GM18520 (cell line): ENCODE measurements around the gene NCMAP.
"Not testable (repeated sequence)": the region's sequence is repeated elsewhere in the genome, so short reads cannot be mapped to it uniquely, and the experiment has no call there.

ENCODE experiments used
- ATAC-seq: cut with Tn5 transposase; IDR thresholded peaks from one replicate; pipeline ENCODE4 v1.9.1; 2021; ENCODE audit not compliant: unreplicated experiment

The NCMAP gene

GRCh38 chr1:24541711-24542346, 14.1 kb upstream of the NCMAP start:
- no peak for ATAC-seq

GRCh38 chr1:24544239-24544638, 11.6 kb upstream of the NCMAP start:
- no peak for ATAC-seq

GRCh38 chr1:24545662-24546061, 10.2 kb upstream of the NCMAP start:
- no peak for ATAC-seq

- no peak for ATAC-seq
Observed at GRCh38 chr1:24547195-24547594, 8.7 kb upstream of the NCMAP start.

- ATAC-seq, result no peak
Observed at GRCh38 chr1:24548070-24548469, 7.8 kb upstream of the NCMAP start.

GRCh38 chr1:24549210-24549609, 6.7 kb upstream of the NCMAP start:
- ATAC-seq, result not testable (repeated sequence)

GRCh38 chr1:24551290-24551959, 4.5 kb upstream of the NCMAP start:
- no peak for ATAC-seq

GRCh38 chr1:24551960-24552571, 3.8 kb upstream of the NCMAP start:
- ATAC-seq, result no peak

- ATAC-seq, result no peak
Observed at GRCh38 chr1:24553931-24554330, 2.0 kb upstream of the NCMAP start.

GRCh38 chr1:24554714-24555113, 1.2 kb upstream of the NCMAP start:
- no peak for ATAC-seq

GRCh38 chr1:24556414-24556795, 518 bp downstream of the NCMAP start:
- ATAC-seq, result no peak

- ATAC-seq, result no peak
Observed at GRCh38 chr1:24557220-24557619, 1.3 kb downstream of the NCMAP start.

GRCh38 chr1:24557711-24558131, 1.8 kb downstream of the NCMAP start:
- no peak for ATAC-seq

GRCh38 chr1:24558455-24558854, 2.6 kb downstream of the NCMAP start:
- ATAC-seq, result no peak

- ATAC-seq, result no peak
Observed at GRCh38 chr1:24558902-24559791, 3.3 kb downstream of the NCMAP start.

- ATAC-seq, result no peak
Observed at GRCh38 chr1:24560361-24560760, 4.5 kb downstream of the NCMAP start.

- ATAC-seq, result no peak
Observed at GRCh38 chr1:24562625-24563024, 6.7 kb downstream of the NCMAP start.

- no peak for ATAC-seq
Observed at GRCh38 chr1:24564695-24565094, 8.8 kb downstream of the NCMAP start.

GRCh38 chr1:24566236-24566867, 10.5 kb downstream of the NCMAP start:
- ATAC-seq, result no peak

GRCh38 chr1:24567792-24568388, 12.0 kb downstream of the NCMAP start:
- no peak for ATAC-seq

- no peak for ATAC-seq
Observed at GRCh38 chr1:24568475-24568874, 12.6 kb downstream of the NCMAP start.
